Measurements from ENCODE around the gene UST.
"Not testable (repeated sequence)": the region's sequence is repeated elsewhere in the genome, so short reads cannot be mapped to it uniquely, and the experiment has no call there.

Gene UST

DNA sequence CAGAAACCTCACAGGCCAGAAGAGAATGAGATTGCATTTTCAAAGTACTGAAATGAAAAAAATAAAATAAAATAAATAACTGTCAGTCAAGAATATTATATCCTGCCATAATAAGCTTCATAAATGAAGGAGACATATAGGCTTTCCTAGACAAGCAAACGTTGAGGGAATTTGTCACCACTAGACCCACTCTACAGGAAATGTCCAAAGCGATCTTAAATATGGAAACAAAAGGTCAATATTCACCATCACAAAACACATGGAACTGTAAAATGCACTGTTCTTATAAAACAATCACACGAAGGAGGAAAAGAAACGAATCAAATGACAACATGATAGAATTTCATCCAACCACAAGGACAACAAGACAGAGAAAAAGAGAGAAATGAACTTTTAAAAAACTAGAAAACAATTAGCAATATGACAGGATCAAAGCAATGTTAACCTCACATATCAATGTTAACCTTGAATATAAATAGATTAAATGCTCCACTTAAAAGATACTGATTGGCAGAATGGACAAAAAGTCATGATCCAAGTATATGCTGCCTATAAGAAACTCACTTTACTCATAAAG is 352.0 kb downstream of the UST start:
- no peak for DNase-seq

DNA sequence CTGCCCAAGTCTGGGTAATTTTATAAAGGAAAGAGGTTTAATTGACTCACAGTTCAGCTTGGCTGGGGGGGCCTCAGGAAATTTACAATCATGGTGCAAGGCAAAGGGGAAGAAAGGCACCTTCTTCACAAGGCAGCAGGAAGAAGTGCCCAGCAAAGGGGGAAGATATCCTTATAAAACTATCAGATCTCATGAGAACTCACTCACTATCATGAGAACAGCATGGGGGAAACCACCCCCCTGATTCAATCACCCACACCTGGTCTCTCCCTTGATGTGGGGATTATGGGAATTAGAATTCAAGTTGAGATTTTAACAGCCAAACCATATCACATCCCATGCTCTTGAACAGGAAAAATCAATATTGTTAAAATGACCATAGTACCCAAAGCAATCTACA is 355.5 kb downstream of the UST start:
- DNase-seq = no peak

DNA sequence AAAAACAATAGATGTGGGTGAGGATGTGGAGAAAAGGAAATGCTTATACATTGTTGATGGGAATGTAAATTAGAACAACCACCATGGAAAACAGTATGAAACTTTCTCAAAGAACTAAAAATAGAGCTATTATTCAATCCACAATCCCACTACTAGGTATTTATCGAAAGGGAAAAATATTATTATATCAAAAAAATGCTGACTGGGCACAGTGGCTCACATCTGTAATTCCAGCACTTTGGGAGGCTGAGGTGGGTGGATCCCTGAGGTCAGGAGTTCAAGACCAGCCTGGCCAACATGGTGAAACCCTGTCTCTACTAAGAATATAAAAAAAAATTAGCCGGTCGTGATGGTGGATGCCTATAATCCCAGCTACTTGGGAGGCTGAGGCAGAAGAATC is 357.1 kb downstream of the UST start:
- not testable (repeated sequence) for DNase-seq

DNA sequence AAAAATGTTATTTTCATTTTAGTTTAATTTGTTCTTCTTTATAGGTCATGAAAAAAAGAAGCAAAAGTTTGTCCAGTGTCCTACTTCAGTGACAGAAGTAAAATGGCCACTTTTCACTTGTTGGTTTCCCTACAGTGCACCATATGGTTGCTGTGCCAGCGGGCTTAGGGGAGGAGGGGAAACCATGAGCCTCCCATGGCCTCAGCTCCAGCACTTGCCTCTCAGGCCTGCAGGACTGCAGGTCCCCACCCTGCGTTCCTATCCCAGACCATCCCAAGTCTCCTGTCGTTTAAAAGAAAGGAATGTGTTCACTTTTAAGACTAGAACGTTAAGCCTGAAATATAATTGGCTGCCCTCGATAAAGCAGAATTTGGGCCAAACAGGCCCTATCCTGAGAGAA is 360.7 kb downstream of the UST start:
- no peak for DNase-seq

DNA sequence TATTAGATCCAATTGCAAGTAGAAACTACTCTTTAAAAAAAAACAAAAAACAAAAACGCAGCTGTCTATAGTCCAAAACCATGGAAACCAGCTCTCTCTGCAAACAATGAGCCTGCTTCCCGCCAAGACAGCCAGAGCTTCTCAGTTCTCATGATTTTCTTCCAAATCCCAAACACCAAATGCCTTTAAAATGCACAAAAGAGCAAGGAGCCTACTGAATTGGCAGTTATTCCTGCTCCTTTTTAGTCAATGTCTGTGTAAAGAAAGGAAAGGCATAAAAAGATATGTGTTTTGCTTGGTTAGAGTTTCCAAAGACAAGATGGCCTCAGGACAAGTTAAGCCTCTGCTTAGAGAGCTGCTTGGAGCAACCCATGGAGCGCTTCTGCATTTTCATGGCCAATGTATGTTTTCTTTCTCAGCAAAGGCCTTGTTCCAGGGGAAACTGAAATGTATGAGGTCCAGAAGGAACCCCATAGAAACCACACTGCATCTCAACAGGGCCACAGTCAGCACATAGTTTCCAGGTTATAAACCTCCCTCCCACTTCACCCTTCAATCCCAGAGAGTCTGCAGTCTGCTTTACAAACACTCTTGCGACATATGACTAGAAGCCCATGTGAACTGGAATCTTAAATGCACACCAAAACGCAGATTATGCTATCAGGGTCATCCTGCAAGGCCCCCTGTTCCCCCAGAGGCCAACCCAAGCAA is 361.4 kb downstream of the UST start:
- no peak for DNase-seq

DNA sequence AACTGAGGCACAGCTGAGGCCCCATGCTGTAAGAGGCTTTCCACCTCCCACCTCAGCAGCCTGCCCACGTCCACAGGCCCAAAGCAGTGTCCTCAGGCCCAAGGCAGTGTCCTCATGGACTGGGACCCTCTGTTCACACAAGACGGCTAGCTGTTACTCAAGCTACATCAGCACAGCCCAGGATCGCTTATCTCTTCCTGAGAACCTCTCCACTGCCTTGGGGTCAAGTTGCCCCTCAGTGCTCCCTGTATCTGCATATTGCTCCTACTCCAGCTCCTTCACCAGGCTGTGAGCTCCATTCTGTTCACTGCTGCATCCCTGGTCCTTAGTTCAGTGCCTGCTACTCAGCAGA is 361.9 kb downstream of the UST start:
- no peak for DNase-seq

DNA sequence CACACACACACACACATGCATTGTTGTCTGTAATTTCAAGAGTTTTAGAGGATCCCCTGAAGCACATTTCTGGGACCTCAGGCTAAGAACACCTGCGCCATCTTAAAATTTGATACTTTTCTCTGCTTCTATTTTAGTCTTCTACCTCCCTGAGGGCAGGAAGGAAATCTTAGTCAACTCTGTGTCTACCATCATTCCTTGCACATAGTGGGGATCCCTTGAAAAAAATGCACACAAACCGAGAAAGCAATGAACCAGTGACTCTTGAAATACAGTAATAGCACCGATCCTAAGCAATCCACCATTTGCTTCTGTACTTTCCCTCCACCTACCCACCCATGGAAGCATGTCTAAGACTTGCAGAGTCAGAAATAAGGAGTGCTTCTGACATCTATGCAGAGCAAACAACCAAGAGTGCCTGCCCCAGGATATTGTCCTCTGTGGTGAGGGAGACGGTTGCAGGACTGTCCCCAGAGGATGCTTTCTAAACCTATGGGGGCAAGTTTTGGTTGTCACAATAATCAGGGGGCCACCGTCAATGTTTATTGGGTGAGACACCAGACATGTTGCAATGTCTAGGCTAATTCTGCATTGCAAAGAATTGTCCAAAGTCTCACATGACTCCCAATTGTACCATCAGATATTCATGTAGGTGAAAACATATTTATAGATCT is 362.7 kb downstream of the UST start:
- no peak for DNase-seq

DNA sequence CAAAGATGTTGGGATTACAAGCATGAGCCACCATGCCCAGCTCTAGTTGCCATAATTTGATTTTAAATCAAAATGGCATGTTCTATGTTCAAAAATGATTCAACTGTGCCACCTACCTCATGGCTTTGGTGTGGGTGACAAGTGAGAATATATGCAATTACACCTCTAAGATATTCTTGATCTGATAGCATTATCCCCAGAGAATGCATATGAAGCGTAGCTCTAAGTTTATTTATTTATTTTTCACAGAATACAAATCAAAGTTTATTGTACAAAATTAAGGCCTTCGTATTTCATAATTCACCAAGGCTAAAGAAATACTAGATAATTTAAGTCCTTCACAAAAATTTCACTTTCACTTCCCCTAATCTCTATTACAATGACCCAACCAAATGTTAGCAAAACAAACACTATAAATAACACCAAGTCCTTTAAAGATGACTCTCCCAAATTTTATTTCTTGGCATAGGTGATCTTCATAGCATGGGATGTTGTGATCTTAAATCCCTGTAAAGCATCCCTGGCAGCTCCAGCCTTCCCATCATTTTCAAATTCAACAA is 364.8 kb downstream of the UST start:
- no peak for DNase-seq

DNA sequence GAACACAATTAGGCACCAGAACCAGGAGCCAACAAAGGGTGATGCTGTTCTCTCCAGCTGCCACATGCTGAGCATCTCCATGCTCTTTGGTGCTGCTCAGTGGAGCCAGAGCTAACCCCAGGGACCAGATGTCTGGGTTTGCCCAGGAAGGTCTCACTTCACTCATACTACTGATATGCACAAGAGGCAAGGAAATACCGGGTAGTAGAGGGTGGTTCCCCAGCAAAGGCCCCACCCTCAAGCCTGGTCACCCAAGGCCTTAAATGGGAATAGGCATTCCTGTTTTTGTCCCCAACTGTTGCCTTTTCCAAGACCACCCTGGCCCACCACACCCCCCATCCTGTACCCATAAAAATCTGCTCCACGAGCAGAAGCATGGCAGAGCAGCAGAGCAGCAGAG is 366.1 kb downstream of the UST start:
- DNase-seq = no peak

DNA sequence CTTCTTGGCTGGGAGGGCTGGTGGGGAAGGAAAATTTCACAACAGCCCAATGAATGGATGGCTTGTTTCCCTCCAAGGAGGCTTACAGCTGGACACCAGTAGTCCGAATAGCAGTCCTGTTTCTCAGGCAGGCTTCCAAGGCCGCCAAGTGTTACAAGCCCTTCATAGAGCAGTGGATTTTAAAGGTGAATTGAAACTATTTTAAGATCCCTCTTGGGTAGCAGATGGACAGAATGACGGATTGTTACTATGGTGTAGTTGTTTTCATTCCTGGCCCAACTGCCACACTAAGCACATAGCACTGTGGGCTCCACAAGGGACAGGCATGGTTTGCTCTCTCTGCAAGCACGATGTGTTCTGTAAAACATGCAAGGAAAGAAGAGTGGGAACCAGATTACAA is 367.3 kb downstream of the UST start:
- no peak for DNase-seq

DNA sequence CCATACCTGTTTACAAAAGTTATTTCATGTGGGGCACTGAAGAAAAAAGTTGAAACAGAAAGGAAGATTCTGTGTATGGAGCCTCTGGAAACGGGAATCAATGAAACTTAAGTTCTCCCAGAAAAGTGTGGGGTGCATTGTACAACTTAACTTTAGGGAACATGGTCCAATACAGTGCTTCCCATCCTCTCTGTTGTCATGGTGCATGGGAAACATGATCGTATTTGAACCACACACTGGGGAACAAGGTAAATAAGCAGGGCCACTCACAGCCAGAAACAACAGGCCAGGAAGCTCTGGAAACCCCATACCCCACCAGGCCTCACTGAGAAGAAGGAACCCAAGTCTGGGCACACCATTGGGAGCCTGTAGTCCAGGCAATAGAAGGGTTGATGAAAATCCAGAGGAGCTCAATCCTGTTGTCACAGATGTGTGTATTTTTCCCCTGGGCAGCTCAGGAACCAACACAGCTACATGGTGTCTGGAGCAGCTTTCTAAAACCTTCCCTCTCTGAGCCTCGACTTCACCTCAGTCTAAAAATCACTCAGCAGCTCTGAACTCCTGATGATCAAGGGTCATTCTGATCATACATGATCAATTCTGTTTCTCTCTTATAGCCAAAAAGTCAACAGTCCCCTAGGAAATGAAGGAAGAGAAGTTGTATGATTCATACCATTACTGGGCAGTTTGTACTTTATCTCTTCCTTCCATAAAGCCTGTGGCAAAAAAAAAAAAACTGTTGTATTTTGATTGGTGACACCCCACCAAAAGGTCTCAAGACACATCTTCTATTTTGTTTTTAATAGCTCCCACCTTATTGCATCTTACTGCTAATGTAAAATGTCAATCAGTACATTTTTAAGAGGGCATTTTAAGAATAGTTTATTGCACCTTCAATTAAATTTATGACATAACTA is 372.2 kb downstream of the UST start:
- DNase-seq = no peak

DNA sequence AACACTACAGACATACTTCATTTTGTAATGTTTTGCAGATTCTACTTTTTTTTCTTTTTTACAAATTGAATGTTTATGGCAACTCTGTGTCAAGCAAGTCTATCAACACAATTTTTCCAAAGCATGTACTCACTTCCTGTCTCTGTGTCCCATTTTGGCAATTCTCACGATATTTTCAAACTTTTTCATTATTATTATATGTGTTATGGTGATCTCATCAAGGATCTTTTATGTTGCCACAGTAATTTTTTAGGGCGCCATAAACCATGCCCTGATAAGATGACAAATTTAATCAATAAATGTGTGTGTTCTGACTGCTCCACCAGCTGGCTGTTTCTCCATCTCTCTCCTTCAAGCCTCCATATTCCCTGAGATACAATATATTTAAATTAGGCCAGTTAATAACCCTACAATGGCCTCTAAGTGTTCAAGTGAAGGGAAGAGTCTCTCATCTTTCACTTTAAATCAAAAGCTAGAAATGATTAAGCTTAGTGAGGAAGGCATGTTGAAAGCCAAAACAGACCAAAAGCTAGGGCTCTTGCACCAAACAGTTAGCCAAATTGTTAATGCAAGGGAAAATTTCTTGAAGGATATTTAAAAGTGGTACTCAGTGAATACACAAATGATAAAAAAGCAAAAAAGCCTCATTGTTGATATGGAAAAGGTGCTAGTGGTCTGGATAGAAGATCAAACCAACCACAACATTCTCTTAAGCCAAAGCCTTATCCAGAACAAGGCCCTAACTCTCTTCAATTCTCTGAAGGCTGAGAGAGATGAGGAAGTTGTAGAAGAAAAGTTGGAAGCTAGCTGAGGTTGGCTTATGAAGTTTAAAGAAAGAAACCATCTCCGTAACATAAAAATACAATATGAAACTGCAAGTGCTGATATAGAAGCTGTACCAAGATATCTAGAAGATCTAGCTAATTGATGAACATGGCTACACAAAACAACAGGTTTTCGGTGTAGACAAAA is 376.3 kb downstream of the UST start:
- no peak for DNase-seq

DNA sequence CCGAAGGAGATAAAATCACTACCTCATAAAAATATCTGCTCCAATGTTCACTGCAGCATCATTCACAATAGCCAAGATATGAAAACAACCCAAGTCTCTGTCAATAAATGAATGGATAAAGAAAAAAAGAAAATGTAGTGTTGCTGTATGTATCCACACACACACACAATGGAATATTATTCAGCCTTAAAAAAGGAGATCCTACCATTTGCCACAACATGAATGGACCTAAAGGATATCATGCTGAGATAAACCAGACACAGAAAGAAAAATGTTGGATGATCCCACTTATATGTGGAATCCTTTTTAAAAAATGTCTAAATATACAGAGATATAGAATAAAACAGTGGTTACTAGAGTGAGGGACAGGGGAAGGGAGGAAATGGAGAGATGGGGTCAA is 378.5 kb downstream of the UST start:
- no peak for DNase-seq
